PC-9 (cell line): ENCODE measurements around the gene RPGRIP1L. TPM values are rescaled to one million over a fixed set of nuclear protein-coding genes. Genes with fewer than 3 reads are reported as not detected.

Experiments
- BruUV-seq: library from RNA; stranded (reverse); fragments of 400-500 nt; replicated peaks from 2 replicates; lab custom pipeline; 2021; lab: Mats Ljungman, UMichigan
- CTCF ChIA-PET: fragments of 300-600 bp; sonication (Branson Sonifier 250); formaldehyde crosslinking; loops from one replicate; lab custom pipeline; 2022; ENCODE audit warnings: antibody characterized with exemption; lab: Charles Lee
- POLR2A ChIA-PET: fragments of 300-600 bp; sonication (Branson Sonifier 250); formaldehyde crosslinking; loops from one replicate; lab custom pipeline; 2022; ENCODE audit warnings: antibody characterized with exemption; ENCODE audit not compliant: unreplicated experiment; lab: Charles Lee
- DNase-seq, 2 experiments: peaks; one replicate each; pipeline versions ENCODE4 v3.0.0 to v3.0.0-alpha.2; 2015 to 2022; ENCODE audit warnings: mixed read lengths in 1 of 2
- H2AFZ ChIP-seq: fragments of 200-600 bp; sonication (generic); 2 replicates; pipeline ENCODE4 v1.8.1; 2017; ENCODE audit warnings: antibody characterized with exemption
- H3F3A ChIP-seq: fragments of 200-600 bp; sonication (generic); 2 replicates; pipeline ENCODE4 v1.8.1; 2017; ENCODE audit warnings: antibody characterized with exemption, mild to moderate bottlenecking, low read depth; ENCODE audit not compliant: insufficient read depth
- H3K27ac ChIP-seq: fragments of 200-600 bp; sonication (generic); 2 replicates; pipeline ENCODE4 v1.6.1; 2016; ENCODE audit warnings: mixed run types
- H3K27me3 ChIP-seq: fragments of 200-600 bp; sonication (generic); 2 replicates; pipeline ENCODE4 v1.6.1; 2016; ENCODE audit warnings: low read depth, mixed run types; ENCODE audit not compliant: insufficient read depth
- H3K36me3 ChIP-seq: fragments of 200-600 bp; sonication (generic); 2 replicates; pipeline ENCODE4 v1.6.1; 2016; ENCODE audit warnings: low read depth, mixed run types
- H3K4me1 ChIP-seq: fragments of 200-600 bp; sonication (generic); replicated peaks from 2 replicates; pipeline ENCODE4 v1.6.1; 2016; ENCODE audit warnings: mixed run types; ENCODE audit not compliant: insufficient read depth
- H3K4me2 ChIP-seq: fragments of 200-600 bp; sonication (generic); 2 replicates; pipeline ENCODE4 v1.6.1; 2017; ENCODE audit warnings: mixed run types
- H3K4me3 ChIP-seq: fragments of 200-600 bp; sonication (generic); 2 replicates; pipeline ENCODE4 v1.6.1; 2016; ENCODE audit warnings: mixed run types
- H3K79me2 ChIP-seq: fragments of 200-600 bp; sonication (generic); 2 replicates; pipeline ENCODE4 v1.6.1; 2017; ENCODE audit warnings: low read depth, mixed run types
- H3K9me2 ChIP-seq: fragments of 200-600 bp; sonication (generic); 2 replicates; pipeline ENCODE4 v1.8.1; 2017; ENCODE audit warnings: mild to moderate bottlenecking; ENCODE audit not compliant: insufficient read depth
- H3K9me3 ChIP-seq: fragments of 200-600 bp; sonication (generic); 2 replicates; pipeline ENCODE4 v1.8.1; 2016; ENCODE audit warnings: low read depth; ENCODE audit not compliant: insufficient read depth
- H4K20me1 ChIP-seq: fragments of 200-600 bp; sonication (generic); 2 replicates; pipeline ENCODE4 v1.8.1; 2017; ENCODE audit not compliant: insufficient read depth
- CTCF ChIP-seq: fragments of 200-600 bp; sonication (generic); conservative IDR thresholded peaks from 2 replicates; pipeline ENCODE4 v1.6.1; 2017; ENCODE audit warnings: mixed run types, antibody characterized with exemption, mild to moderate bottlenecking, moderate library complexity
- EZH2 ChIP-seq: fragments of 200-600 bp; sonication (generic); IDR thresholded peaks from 2 replicates; pipeline ENCODE4 v1.8.0; 2017; ENCODE audit warnings: antibody characterized with exemption, low read depth
- intact Hi-C: fragments of 100-400 bp; cut with micrococcal nuclease; formaldehyde crosslinking; loops from one replicate; pipeline ENCODE4 v1.10.0; 2022; ENCODE audit not compliant: unreplicated experiment
- total RNA-seq: library from RNA; stranded (reverse); gene quantifications from 2 replicates; pipeline ENCODE4 v1.2.3, GENCODE V29; 2021

The RPGRIP1L gene
- total RNA-seq, 1 experiment from 2014 or later = 14.0 TPM

- TF ChIP-seq CTCF = no peak
- no peak for TF ChIP-seq EZH2
- CTCF ChIA-PET = interaction anchor here (0.6 kb wide), 1 partner anchor 541 kb away, joined by 4 read pairs; no protein-coding TSS in a partner anchor
- DNase-seq = peak; percentile 22 to 84
- Histone ChIP-seq H3F3A (peaks cover 34% of the 10 kb centered on the region), H3K4me3 (no peak overlapping the region; the same call in 1 of the 2 replicates), H3K27ac (peak overlapping the region; percentile 79), H4K20me1 (no peaks in the 10 kb centered on the region), H3K4me1 (peaks cover 60% of the 10 kb centered on the region), H3K36me3 (no peaks in the 10 kb centered on the region), H3K27me3 (no peaks in the 10 kb centered on the region), H3K9me3 (peaks cover 6% of the 10 kb centered on the region; the same call in 1 of the 2 replicates), H3K79me2 (peaks cover 42% of the 10 kb centered on the region), H2AFZ (no peak overlapping the region), H3K4me2 (peak overlapping the region; percentile 68), H3K9me2 (no peaks in the 10 kb centered on the region)
- intact Hi-C loops = no loop called here
- POLR2A ChIA-PET = no interaction called here
- BruUV-seq = no TSS peak
Observed at GRCh38 chr16:53744449-53744848, 40.8 kb upstream of the RPGRIP1L start.

GRCh38 chr16:53743149-53743566, 39.5 kb upstream of the RPGRIP1L start:
- Histone ChIP-seq H2AFZ (no peak overlapping the region), H3K4me3 (no peak overlapping the region), H3K4me1 (peaks cover 60% of the 10 kb centered on the region), H3K27ac (no peak overlapping the region), H3K9me3 (peaks cover 6% of the 10 kb centered on the region; the same call in 1 of the 2 replicates), H3K27me3 (no peaks in the 10 kb centered on the region), H3K36me3 (no peaks in the 10 kb centered on the region), H3K79me2 (peaks cover 50% of the 10 kb centered on the region), H3F3A (peaks cover 34% of the 10 kb centered on the region), H3K4me2 (no peak overlapping the region), H4K20me1 (no peaks in the 10 kb centered on the region), H3K9me2 (no peaks in the 10 kb centered on the region)
- CTCF ChIA-PET = no interaction called here
- DNase-seq = no peak
- POLR2A ChIA-PET = no interaction called here
- no TSS peak for BruUV-seq
- TF ChIP-seq EZH2 (no peak), CTCF (peak; percentile 61)
- intact Hi-C loops = no loop called here

GRCh38 chr16:53741546-53741945, 37.9 kb upstream of the RPGRIP1L start:
- peaks cover 54% of the 10 kb centered on the region for H3K4me1 ChIP-seq
- intact Hi-C loops = loop anchor here (1.0 kb wide), 1 partner anchor 9 kb away; no protein-coding TSS in a partner anchor
- no peak for DNase-seq
- peak overlapping the region; percentile 13; the same call in 1 of the 2 replicates for H3K4me2 ChIP-seq
- H3K27me3 ChIP-seq = no peaks in the 10 kb centered on the region
- H3K9me2 ChIP-seq = no peaks in the 10 kb centered on the region
- TF ChIP-seq EZH2 (no peak), CTCF (no peak)
- no peaks in the 10 kb centered on the region for H3K9me3 ChIP-seq
- no TSS peak for BruUV-seq
- H3K36me3 ChIP-seq = no peaks in the 10 kb centered on the region
- peaks cover 39% of the 10 kb centered on the region for H3K79me2 ChIP-seq
- CTCF ChIA-PET = no interaction called here
- H3K4me3 ChIP-seq = no peak overlapping the region
- H4K20me1 ChIP-seq = no peaks in the 10 kb centered on the region
- POLR2A ChIA-PET = no interaction called here
- no peak overlapping the region for H3K27ac ChIP-seq
- no peak overlapping the region for H2AFZ ChIP-seq
- H3F3A ChIP-seq = peaks cover 27% of the 10 kb centered on the region
